Stimulated activated naive CD8-positive, alpha-beta T cell treated with anti-CD3 and anti-CD28 coated beads, Interleukin-15, amount 100 ng/mL, for 72 hours (primary cell): ENCODE measurements around the gene KLF3.

Experiments used
- ATAC-seq: fragments of 150-1000 bp; cut with Tn5 transposase; 2 replicates; pipeline ENCODE4 v1.10.0; 2021; ENCODE audit warnings: mild to moderate bottlenecking, moderate library complexity
- DNase-seq, 2 donors: peaks; one replicate each; pipeline ENCODE4 v3.0.0; 2021 to 2022
- H3K27ac Mint-ChIP-seq, 2 donors: one replicate each; pipeline ENCODE4 v1.8.0; 2022; ENCODE audit warnings: mild to moderate bottlenecking in 2 of 2, mixed read lengths in 2 of 2, moderate library complexity in 2 of 2
- H3K27me3 Mint-ChIP-seq: one replicate; pipeline ENCODE4 v1.8.0; 2022; ENCODE audit warnings: mixed read lengths
- H3K4me1 Mint-ChIP-seq: one replicate; pipeline ENCODE4 v1.8.0; 2022; ENCODE audit warnings: mild to moderate bottlenecking, mixed read lengths
- H3K4me3 Mint-ChIP-seq, 2 donors: one replicate each; pipeline ENCODE4 v1.8.0; 2022; ENCODE audit warnings: mild to moderate bottlenecking in 2 of 2, mixed read lengths in 2 of 2, moderate library complexity in 1 of 2
- H3K9me3 Mint-ChIP-seq, 2 donors: one replicate each; pipeline ENCODE4 v1.8.0; 2022; ENCODE audit warnings: mixed read lengths in 2 of 2

The KLF3 gene

DNA sequence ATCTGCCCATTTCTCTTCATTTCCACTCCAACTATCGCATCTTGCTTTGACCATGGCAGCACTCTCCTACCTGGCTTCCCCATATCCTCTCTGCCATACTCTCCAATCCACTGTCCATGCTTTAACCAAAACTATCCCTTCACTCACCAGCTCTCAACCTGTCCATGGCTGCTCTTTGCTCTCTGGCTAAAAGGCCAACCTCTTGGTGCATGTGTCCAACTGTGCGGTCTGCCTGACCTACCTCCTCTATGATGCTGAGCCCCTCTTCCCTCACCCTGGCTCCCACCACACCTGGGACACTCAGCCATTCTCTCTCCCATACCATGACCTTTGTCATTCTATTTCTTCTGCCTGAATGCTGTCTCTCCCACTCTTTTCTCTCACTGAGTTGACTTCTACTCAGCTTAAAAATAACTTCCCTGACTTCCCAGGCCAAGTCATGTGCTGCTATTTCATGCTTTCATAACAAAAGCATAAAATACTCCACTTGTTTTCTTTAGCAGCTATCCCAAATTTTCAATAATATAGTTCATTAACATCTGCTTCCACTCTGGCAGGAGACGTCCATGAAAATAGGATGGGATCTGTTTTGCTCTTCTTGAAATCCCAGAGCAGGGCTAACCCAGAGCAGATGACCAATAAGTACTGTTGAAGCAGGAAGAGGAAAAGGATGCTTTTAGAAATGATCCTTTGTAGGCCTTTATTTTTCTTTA, 29.8 kb upstream of the KLF3 start:
- Mint-ChIP-seq H3K9me3 (no peaks in the 10 kb centered on the region), H3K27me3 (no peaks in the 10 kb centered on the region), H3K4me3 (no peak overlapping the region), H3K27ac (no peak overlapping the region), H3K4me1 (no peaks in the 10 kb centered on the region)
- DNase-seq (no peak), ATAC-seq (no peak)

DNA sequence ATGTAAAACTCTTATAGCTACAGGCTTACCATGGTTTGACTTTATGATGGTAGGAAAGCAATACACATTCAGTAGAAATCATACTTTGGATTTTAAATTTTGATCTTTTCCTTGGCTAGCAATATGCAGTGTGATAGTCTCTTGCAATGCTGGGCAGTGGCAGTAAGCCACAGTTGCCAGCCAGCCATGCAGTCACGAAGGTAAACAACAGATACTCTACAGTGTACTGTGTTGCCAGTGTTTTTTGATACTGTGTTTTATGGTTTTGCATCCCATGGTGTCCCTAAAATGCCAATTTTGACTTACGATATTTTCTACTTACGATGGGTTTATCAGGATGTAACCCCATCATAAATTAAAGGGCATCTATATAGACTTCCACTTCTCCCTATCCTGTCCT, 24.8 kb upstream of the KLF3 start:
- Mint-ChIP-seq H3K27me3 (no peaks in the 10 kb centered on the region), H3K4me1 (no peaks in the 10 kb centered on the region), H3K27ac (no peak overlapping the region), H3K9me3 (peaks cover 9 to 10% of the 10 kb centered on the region in 2 donors), H3K4me3 (no peak overlapping the region)
- DNase-seq (no peak), ATAC-seq (no peak)

DNA sequence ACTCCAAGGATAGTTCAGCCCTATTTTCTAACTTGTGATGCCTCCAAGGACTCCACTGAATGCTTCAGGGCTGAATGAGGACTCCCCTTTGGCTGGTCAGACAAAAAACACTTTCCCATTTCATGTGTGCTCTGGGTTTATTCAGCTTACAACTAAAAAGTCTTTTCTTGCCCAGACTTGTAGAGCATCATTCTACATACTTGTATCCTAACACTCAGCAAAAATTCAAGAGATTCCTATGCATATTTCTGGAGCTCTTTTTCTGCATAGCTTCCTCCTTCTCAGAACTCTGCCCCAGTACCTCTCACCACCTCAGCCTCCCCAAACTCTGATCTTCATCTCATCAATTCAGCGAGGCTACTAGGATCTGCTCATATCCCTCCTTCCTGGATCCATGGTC, 22.2 kb upstream of the KLF3 start:
- no peaks in the 10 kb centered on the region for H3K27me3 Mint-ChIP-seq
- H3K9me3 Mint-ChIP-seq = peaks cover 9 to 14% of the 10 kb centered on the region in 2 donors
- H3K4me1 Mint-ChIP-seq = no peaks in the 10 kb centered on the region
- DNase-seq (no peak), ATAC-seq (no peak)
- H3K4me3 Mint-ChIP-seq = no peak overlapping the region
- no peak overlapping the region for H3K27ac Mint-ChIP-seq

DNA sequence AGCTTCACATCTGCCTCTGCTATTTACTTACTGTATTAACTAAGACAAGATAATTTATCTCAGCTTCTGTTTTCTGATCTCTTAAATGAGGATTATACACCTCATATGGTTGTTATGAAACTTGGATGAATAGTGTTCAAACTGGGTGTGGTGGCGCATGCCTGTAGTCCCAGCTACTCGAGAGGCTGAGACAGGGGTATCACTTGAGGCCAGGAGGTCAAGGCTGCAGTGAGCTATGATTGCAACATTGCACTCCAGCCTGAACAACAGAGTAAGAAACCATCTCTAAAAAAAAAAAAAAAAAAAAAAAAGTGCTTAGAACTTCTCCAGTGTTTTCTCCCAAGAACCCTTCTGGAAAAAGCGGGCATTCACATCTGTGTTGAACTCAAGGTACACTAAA, 19.8 kb upstream of the KLF3 start:
- Mint-ChIP-seq H3K4me1 (peaks cover 5% of the 10 kb centered on the region), H3K9me3 (peaks cover 9 to 14% of the 10 kb centered on the region in 2 donors), H3K4me3 (no peak overlapping the region), H3K27me3 (no peaks in the 10 kb centered on the region), H3K27ac (no peak overlapping the region)
- no peak for ATAC-seq
- DNase-seq = no peak

DNA sequence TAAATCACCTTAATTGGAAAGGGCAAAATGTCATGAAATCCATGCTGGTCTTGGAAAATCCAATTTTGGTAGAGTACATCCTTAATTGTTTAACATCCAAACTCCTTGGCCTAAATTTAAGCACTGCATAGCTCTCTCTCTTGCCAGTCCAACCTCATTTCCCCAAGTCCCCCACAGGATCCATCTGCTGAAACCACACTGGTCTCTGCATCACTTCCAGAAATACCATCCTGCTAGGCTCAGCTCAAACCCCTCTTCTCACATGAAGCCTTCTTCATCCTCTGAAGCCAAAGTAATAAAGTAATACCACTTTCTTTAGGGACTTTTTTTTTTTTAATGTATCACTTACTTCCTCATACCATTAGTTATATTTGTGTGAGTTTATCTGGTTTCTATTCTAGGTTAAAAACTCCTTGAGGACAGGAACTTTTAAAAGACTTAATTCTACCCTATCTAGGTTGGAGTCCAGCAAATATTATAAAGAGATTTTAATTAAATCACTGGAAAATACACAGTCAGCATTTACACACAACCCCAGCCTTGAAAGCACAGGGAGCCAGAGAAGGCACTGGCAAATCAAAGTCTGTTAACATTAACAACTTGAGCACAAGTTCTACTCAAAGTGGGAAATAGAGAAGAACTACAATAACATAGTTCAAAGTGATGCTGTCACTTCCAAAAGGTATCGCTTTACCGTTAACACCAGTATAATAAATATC, 16.7 kb upstream of the KLF3 start:
- Mint-ChIP-seq H3K27ac (no peak overlapping the region), H3K4me3 (no peak overlapping the region), H3K4me1 (peaks cover 5% of the 10 kb centered on the region), H3K27me3 (no peaks in the 10 kb centered on the region), H3K9me3 (peaks cover 0 to 4% of the 10 kb centered on the region in 2 donors)
- ATAC-seq (no peak), DNase-seq (no peak)

DNA sequence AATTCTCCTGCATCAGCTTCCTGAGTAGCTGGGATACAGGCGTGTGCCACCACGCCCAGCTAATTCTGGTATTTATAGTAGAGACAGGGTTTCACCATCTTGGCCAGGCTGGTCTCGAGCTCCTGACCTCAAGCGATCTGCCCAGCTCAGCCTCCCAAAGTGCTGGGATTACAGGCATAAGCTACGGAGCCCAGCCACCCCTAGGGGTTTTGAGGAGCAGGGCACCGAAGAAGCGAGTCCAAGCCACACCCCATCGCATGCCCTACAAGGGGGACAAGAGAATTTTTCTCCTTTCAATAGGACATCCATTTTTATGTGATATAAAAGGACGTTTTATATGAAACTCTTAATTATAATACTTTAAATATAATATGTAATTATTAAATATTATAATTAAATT, 13.9 kb upstream of the KLF3 start:
- H3K4me1 Mint-ChIP-seq = peaks cover 19% of the 10 kb centered on the region

DNA sequence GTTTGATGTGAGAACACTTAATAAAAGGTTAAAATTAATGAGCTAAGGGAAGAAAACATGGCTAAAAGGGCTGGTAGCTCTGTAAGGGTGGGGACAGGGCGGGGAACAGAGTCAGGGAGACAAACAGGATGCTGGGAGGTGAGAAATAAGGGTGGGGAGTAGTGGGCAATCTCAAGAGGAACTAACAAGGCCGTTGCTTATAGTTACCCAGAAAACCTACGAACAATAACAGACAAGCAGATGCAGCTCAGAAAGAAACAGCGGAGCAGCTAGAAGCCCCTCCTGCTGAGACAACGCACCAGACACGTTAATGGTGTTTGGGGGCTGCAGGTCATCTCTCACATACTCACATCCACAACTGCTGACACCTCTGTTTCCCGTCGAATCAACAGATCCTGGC, 9.7 kb upstream of the KLF3 start:
- peaks cover 44% of the 10 kb centered on the region for H3K4me1 Mint-ChIP-seq

More for the DNA sequence above, 13.9 kb upstream of the KLF3 start:
- DNase-seq (no peak), ATAC-seq (no peak)
- no peaks in the 10 kb centered on the region for H3K27me3 Mint-ChIP-seq
- no peak overlapping the region for H3K4me3 Mint-ChIP-seq
- H3K9me3 Mint-ChIP-seq = peaks cover 0 to 4% of the 10 kb centered on the region in 2 donors
- no peak overlapping the region for H3K27ac Mint-ChIP-seq

GRCh38 chr4:38656111-38656510, 7.9 kb upstream of the KLF3 start:
- H3K4me3 Mint-ChIP-seq = no peak overlapping the region
- DNase-seq (no peak), ATAC-seq (peak; percentile 71)
- no peak overlapping the region for H3K27ac Mint-ChIP-seq
- H3K4me1 Mint-ChIP-seq = peaks cover 62% of the 10 kb centered on the region
- peaks cover 8 to 10% of the 10 kb centered on the region in 2 donors for H3K9me3 Mint-ChIP-seq
- H3K27me3 Mint-ChIP-seq = no peaks in the 10 kb centered on the region

More for the DNA sequence above, 9.7 kb upstream of the KLF3 start:
- Mint-ChIP-seq H3K27ac (peak overlapping the region in 1 of 2 donors; percentile 84), H3K9me3 (peaks cover 0 to 4% of the 10 kb centered on the region in 2 donors), H3K27me3 (no peaks in the 10 kb centered on the region), H3K4me3 (peak overlapping the region; percentile 74 to 78)
- no peak for DNase-seq
- peak; percentile 65 for ATAC-seq

GRCh38 chr4:38659346-38659745, 4.7 kb upstream of the KLF3 start:
- Mint-ChIP-seq H3K4me3 (peak overlapping the region; percentile 66 to 78), H3K4me1 (peaks cover 71% of the 10 kb centered on the region), H3K9me3 (peaks cover 9 to 11% of the 10 kb centered on the region in 2 donors), H3K27me3 (no peaks in the 10 kb centered on the region), H3K27ac (peak overlapping the region; percentile 15 to 95)
- ATAC-seq (no peak), DNase-seq (no peak)

DNA sequence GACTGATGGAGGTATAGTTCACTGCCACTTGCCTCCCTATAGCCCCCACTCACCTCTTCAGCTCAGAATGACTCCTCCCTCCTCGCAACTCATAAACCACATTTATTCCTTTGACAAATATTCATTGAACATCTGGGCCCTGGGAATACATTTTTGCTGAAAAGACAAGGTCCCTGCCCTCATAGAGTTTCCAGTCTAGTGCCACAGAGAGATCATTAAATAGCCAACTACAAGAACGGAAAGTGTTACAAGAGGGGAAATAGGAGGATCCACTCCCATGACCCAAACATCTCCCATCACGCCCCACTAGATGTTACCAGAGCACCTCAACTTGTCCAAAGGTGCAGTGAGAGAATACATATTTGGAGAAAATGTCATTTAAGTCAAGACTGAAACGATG, 3.2 kb upstream of the KLF3 start:
- H3K27ac Mint-ChIP-seq = peak overlapping the region; percentile 29 to 38
- no peaks in the 10 kb centered on the region for H3K27me3 Mint-ChIP-seq
- peaks cover 9 to 11% of the 10 kb centered on the region in 2 donors for H3K9me3 Mint-ChIP-seq
- ATAC-seq (no peak), DNase-seq (no peak)
- peaks cover 63% of the 10 kb centered on the region for H3K4me1 Mint-ChIP-seq
- peak overlapping the region in 1 of 2 donors; percentile 83 for H3K4me3 Mint-ChIP-seq

GRCh38 chr4:38661371-38661770, 2.6 kb upstream of the KLF3 start:
- H3K27ac Mint-ChIP-seq = no peak overlapping the region
- ATAC-seq = no peak
- DNase-seq = no peak
- H3K4me1 Mint-ChIP-seq = peaks cover 63% of the 10 kb centered on the region
- H3K27me3 Mint-ChIP-seq = no peaks in the 10 kb centered on the region
- H3K4me3 Mint-ChIP-seq = peak overlapping the region in 1 of 2 donors; percentile 83
- peaks cover 9 to 11% of the 10 kb centered on the region in 2 donors for H3K9me3 Mint-ChIP-seq

- H3K4me1 Mint-ChIP-seq = peaks cover 71% of the 10 kb centered on the region
- H3K27me3 Mint-ChIP-seq = no peaks in the 10 kb centered on the region
- no peak for ATAC-seq
- H3K27ac Mint-ChIP-seq = peak overlapping the region; percentile 56 to 91
- H3K4me3 Mint-ChIP-seq = peak overlapping the region; percentile 79 to 83
- no peak for DNase-seq
- peaks cover 9 to 11% of the 10 kb centered on the region in 2 donors for H3K9me3 Mint-ChIP-seq
Measured at GRCh38 chr4:38662522-38663089, 1.4 kb upstream of the KLF3 start.

GRCh38 chr4:38663090-38663800, 754 bp upstream of the KLF3 start:
- peaks cover 70% of the 10 kb centered on the region for H3K4me1 Mint-ChIP-seq

DNA sequence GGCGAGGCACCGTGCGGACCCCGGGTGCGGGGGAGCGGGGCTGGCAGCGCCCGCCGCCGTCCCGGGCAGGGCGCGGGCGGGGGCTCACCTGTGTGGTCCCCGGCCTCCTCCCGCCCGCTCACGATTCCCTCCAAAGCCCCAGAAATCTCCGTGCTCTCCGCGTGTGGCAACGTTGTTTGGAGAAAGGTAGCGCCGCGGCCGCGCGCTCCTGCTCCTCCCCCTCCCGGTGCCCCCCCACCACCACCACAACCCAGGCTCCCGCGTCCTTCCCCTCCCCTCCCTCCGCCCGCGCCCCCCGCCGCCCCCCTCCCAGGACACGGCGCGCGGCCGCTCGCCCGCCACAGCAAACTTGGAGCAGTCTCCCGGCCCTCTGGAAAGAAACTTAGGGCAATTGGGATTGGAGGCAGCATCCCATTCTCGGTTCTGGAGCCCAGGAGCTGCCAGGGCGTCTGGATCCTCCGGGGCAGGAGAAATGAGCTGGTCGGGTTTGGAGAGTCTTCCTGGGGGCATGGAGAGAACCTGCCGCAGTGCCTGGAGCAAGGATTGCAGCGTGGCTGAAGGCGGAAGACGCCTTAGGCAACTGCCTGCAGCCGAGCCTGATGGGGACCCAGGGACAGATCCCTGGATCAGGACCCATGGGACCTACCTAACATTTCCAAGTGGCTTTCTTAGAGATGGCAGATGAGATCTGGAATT, 855 bp downstream of the KLF3 start:
- H3K9me3 Mint-ChIP-seq = peaks cover 6 to 9% of the 10 kb centered on the region in 2 donors
- H3K27me3 Mint-ChIP-seq = no peaks in the 10 kb centered on the region
- ATAC-seq (peak; percentile 14), DNase-seq (no peak)
- peaks cover 65% of the 10 kb centered on the region for H3K4me1 Mint-ChIP-seq
- H3K4me3 Mint-ChIP-seq = peak overlapping the region; percentile 90
- peak overlapping the region; percentile 19 to 75 for H3K27ac Mint-ChIP-seq

More at GRCh38 chr4:38663090-38663800, 754 bp upstream of the KLF3 start:
- DNase-seq = peak; percentile 57 to 68
- peak overlapping the region; percentile 56 to 86 for H3K27ac Mint-ChIP-seq
- no peaks in the 10 kb centered on the region for H3K27me3 Mint-ChIP-seq
- ATAC-seq = peak; percentile 49
- peak overlapping the region; percentile 73 to 79 for H3K4me3 Mint-ChIP-seq
- H3K9me3 Mint-ChIP-seq = peaks cover 9% of the 10 kb centered on the region in 2 donors
